ENCODE results near the gene IFIT5. TPM values are rescaled to one million over a fixed set of nuclear protein-coding genes. Genes with fewer than 3 reads are reported as not detected.
A peak's percentile ranks its signal among the peaks of the same experiment; 100 is the strongest.
"Not testable (repeated sequence)": the region's sequence is repeated elsewhere in the genome, so short reads cannot be mapped to it uniquely, and the experiment has no call there.

IFIT5 gene
- polyA plus RNA-seq, result 1 to 10 TPM; 3.6 to 9.3 (median 6.1) TPM

DNA sequence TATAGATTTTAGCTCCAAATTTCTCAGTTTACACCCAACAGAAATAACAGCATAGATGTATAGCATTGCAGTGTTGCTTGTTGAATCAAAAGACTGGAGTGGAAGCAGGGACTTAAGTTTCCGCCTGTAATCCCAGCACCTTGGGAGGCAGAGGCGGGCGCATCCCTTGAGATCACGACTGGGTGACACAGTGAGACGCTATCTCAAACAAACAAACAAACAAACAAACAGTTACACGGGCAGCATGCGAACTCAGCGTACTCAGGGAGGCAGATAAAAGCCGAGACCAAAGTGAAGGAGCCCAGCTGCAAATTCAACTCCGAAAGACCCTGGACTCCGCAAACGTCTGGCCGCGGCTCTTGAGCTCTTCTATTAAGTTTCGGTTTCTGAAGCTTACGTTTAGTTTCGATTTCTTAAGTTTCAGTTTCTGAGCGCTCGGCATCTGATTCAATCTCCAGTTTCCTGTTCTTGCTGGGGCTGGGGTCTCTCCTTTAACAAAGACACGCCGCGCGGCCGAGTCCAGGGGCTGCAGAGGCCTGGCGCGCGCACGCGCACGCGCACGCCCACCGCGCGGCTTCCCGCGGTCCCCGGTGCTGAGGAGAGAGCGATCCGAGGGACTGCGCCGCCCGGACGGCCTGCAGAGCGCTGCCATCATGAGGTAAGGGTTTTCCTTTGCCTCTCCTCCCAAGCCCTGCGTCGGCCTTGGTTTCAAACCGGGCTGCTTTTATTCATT lies at the start of gene IFIT5:
TSS of gene IFIT5 (plus strand) at position 423 of the 733 bp plus-strand sequence. CDS start at position 654, 231 bp downstream.
- peak within 1 kb of the TSS; percentile 76 for H3K27ac ChIP-seq (ENCODE audit: low read depth, low read length)
- WGBS, 3 donors, result 0 to 1% (median 0%) methylated on average over 42 to 48 of the region's 48 CpGs

DNA sequence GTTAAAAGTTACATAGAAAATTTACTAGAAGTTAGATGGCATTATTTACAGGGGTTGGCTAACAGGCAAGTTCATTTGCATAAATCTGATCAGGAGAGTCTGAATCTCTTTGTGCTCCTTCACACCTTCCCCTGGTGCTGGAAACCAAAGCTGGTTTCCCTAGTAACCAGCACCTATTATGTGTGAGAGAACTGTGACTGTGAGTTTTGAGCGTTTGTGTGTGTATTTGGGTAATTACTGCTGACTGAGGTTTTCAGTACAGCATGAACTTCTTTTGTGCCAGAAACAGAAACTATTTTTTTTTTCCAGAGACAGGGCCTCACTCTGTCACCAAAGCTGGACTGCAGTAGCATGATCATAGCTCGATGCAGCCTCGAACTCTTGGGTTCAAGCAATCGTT lies 46.8 kb upstream of the IFIT5 start:
- 54 to 64% (median 57%) methylated on average over 4 of the region's 4 CpGs for WGBS, 3 donors
- H3K27ac ChIP-seq (ENCODE audit: low read depth, low read length), result no peak overlapping the region

- WGBS, 3 donors, result 50 to 68% (median 63%) methylated on average over 1 of the region's 1 CpG
- no peak overlapping the region for H3K27ac ChIP-seq (ENCODE audit: low read depth, low read length)
Measured at GRCh38 chr10:89368129-89368528, 46.2 kb upstream of the IFIT5 start.

- H3K27ac ChIP-seq (ENCODE audit: low read depth, low read length), result no peak overlapping the region
- WGBS, 3 donors, result 50 to 69% (median 51%) methylated on average over 5 of the region's 5 CpGs
Measured at GRCh38 chr10:89369156-89370105, 44.9 kb upstream of the IFIT5 start.

- H3K27ac ChIP-seq (ENCODE audit: low read depth, low read length), result no peak overlapping the region
Measured at GRCh38 chr10:89371079-89371478, 43.3 kb upstream of the IFIT5 start.

GRCh38 chr10:89371987-89372386 lies 42.4 kb upstream of the IFIT5 start:
- 69 to 77% (median 77%) methylated on average over 3 of the region's 3 CpGs for WGBS, 3 donors
- no peak overlapping the region for H3K27ac ChIP-seq (ENCODE audit: low read depth, low read length)

DNA sequence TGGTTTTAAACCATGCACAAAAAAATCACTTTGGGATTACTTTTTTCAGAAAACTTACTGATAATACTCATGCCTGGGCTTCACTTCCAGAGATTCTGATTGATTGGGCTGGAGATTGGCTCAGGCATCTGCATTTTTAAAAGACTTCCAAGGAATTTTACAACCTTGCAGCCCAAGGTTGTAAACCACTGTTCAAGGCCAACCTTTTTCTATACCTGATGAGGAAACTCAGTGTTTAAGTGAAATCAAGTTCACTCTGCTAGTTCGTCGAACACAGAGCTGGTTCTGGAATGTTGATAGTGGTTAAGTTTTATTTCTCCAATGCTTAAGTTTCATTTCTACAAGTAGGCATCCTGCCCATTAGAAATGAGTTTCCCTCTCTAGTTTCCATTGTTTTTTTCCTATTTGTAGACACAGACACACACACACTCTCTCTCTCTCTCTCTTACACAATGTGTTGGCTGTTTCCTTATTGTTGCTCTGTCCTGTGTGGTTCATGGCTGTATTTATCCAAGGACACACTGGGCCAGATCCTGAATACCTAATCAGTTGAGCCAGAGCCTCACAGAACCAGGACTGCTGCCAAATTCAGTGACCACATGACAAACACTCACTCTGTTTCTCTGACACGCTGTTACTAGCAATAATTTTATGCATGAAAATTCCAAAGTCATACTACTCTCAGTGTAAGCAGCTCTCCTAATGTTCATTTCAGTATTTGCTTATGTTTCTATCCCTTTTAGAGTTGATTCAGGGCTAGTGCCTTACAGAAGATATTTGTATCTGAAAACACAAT lies 40.3 kb upstream of the IFIT5 start:
- WGBS, 3 donors, result 21 to 25% (median 22%) methylated on average over 3 of the region's 3 CpGs
- no peak overlapping the region for H3K27ac ChIP-seq (ENCODE audit: low read depth, low read length)

- H3K27ac ChIP-seq (ENCODE audit: low read depth, low read length), result no peak overlapping the region
Measured at GRCh38 chr10:89374713-89375141, 39.6 kb upstream of the IFIT5 start.

DNA sequence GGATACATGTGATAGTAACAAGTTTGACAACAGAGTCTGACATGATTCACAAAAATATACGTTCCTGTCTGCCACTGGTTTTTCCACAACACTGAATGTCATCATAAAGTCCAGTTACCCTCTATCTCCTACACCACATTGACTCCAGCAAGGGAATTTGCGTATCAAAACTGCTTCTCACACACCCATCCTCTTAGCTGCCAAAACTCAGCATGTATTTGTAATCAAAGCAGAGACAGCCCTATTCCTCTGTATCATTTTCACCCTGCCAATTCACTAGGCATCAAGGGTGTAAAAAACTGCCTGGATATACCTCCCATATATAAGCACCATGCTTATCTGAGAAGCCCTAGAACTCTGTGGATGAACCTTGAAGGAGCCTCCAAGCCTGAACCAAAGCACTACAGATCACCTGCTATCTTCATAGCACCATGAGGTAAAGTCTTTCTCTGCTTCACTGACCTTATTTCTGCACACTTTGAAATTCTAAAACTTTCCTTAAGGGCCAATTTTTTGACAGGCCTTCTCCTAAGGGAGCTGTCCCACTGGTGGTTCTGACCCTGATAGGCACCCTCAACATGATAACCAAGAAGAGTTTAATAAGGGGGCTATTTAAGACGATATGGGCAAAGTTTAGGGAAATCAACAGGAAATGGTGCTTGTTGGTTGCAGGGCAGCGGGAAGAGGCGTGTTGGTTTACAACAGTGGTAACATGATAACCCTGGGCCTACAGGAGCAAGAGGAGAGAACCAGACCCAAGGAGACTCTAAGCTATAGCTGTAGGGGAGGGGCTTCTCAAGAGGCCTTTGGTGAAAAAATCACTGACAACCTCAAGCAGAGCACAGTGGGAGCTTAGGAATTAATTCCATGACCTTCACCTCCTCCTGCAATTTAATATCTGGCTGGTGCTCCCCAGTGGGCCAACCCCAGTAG lies 36.4 kb upstream of the IFIT5 start, which contains the start of gene IFIT1B:
TSS of gene IFIT1B (plus strand) at position 352 of the 933 bp plus-strand sequence. CDS start at position 432, 80 bp downstream.
- WGBS, 3 donors, result 86 to 96% (median 94%) methylated on average over 5 of the region's 5 CpGs
- no peak within 1 kb of the TSS for H3K27ac ChIP-seq (ENCODE audit: low read depth, low read length)

GRCh38 chr10:89379103-89379502 lies 35.3 kb upstream of the IFIT5 start:
- no peak overlapping the region for H3K27ac ChIP-seq (ENCODE audit: low read depth, low read length)

- 88 to 91% (median 89%) methylated on average over 1 of the region's 1 CpG for WGBS, 3 donors
- H3K27ac ChIP-seq (ENCODE audit: low read depth, low read length), result no peak overlapping the region
Measured at GRCh38 chr10:89382757-89383156, 31.6 kb upstream of the IFIT5 start.

DNA sequence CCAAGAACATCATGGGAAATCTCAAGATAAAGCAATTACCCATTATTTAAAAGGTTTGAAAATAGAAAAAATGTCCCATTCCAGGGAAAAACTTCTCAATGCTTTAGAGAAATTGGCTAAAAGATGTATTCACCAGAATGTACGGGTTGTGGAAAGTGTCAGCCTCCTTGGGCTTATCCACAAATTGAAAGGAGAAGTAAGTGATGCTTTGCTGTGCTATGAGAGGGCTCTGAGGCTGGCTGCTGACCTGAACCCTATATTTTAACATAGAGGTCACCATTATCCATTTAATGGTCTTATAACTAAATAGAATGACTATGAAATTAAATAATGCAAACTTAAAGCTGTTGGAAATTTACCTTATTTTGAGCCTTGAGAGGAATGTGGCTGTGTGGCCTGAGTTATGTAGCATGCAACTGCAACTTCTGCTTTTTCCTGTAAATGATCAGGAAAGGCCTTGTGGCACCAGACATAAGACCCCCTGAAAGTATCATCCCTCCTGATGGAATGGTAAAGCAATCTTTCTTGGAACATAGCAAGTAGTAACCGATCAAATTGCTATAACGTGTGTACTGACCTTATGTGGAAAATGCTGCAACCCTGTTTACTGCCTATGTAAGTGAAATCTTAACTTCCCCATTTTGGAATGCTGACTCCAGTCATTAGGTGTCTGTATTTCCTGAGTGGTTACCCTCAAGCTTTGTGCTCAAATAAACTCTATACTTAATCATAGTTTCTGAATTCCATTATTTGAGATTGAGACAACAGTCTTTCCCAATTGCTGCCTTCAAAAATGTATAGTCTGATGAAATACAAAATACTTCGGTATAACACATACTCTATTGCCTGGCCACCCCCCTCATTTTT lies 29.7 kb upstream of the IFIT5 start:
- no peak overlapping the region for H3K27ac ChIP-seq (ENCODE audit: low read depth, low read length)
- WGBS, 3 donors, result 54 to 84% (median 64%) methylated on average over 4 of the region's 4 CpGs

- H3K27ac ChIP-seq (ENCODE audit: low read depth, low read length), result no peak overlapping the region
- WGBS, 3 donors, result 74 to 83% (median 76%) methylated on average over 2 of the region's 2 CpGs
Measured at GRCh38 chr10:89388806-89389205, 25.6 kb upstream of the IFIT5 start.

GRCh38 chr10:89389254-89389653 lies 25.1 kb upstream of the IFIT5 start:
- 71 to 90% (median 76%) methylated on average over 1 of the region's 1 CpG for WGBS, 3 donors
- H3K27ac ChIP-seq (ENCODE audit: low read depth, low read length), result no peak overlapping the region

DNA sequence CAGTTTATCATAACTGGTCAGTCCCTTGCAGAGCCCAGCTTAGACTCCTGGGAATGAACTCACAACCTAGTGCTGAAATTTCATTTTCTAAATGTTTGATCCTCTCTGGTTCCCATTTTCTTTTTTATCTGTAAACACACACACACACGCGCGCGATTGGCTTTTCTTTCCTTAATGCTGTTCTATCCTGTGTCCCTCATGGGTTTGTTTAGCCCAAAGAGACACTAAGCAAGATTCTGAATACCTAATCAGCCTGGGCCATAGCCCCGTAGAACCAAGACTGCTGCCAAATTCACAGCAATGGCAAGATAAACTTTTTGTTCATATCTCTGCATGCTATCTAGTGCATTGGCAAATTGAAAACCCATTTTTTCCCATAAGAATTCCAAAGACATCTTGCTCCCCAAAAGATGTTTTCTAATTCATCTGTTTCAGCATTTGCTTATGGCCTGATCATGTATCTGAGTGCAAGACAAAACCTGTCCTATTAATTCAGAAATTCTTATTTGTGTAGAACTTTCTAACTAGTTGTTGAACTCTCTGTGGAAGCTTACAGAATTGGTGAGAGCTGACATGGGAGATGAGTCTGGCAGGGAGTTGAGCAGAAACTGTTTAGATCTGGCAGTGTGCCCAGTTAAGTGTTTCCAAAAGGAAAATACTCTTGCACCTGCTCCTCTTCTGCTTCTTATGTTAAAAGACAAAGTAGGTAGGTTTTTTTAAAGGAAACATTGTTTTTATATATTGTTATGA lies 23.7 kb upstream of the IFIT5 start:
- 79 to 85% (median 85%) methylated on average over 5 of the region's 5 CpGs for WGBS, 3 donors

DNA sequence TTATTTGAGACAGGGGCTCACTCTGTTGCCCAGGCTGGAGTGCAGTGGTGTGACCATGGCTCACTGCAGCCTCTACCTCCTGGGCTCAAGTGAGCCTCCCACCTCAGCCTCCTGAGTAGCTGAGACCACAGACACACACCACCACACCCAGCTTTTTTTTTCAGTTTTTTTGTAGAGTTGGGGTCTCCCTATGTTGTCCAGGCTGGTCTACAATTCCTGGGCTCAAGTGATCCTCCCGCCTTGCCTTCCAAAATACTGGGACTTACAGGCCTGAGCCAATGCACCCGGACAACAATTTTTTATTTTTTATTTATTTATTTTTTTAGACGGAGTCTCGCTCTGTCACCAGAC lies 23.2 kb upstream of the IFIT5 start:
- H3K27ac ChIP-seq (ENCODE audit: low read depth, low read length), result not testable (repeated sequence)
- WGBS, 3 donors, result 92 to 96% (median 94%) methylated on average over 4 of the region's 4 CpGs

More for the DNA sequence above, 23.7 kb upstream of the IFIT5 start:
- H3K27ac ChIP-seq (ENCODE audit: low read depth, low read length), result no peak overlapping the region
